Hypothalamus (tissue), 51 donors: Measurements from ENCODE around the gene SORBS2.
"Not testable (repeated sequence)": the region's sequence is repeated elsewhere in the genome, so short reads cannot be mapped to it uniquely, and the experiment has no call there.

ENCODE experiments used
- DNase-seq, 51 donors: peaks; one replicate each; lab custom pipeline; 2025; lab: John Stamatoyannopoulos, UW

Gene SORBS2

GRCh38 chr4:185718578-185719499 lies 93.2 kb downstream of the SORBS2 start:
- DNase-seq: no peak

GRCh38 chr4:185717377-185717741 lies 94.6 kb downstream of the SORBS2 start:
- DNase-seq: no peak

GRCh38 chr4:185716577-185717376 lies 95.2 kb downstream of the SORBS2 start:
- peak in 1 of 51 donors; percentile 44 for DNase-seq

GRCh38 chr4:185716141-185716551 lies 95.8 kb downstream of the SORBS2 start:
- DNase-seq: no peak

- not testable (repeated sequence) for DNase-seq
Observed at GRCh38 chr4:185714524-185714923, 97.5 kb downstream of the SORBS2 start.

GRCh38 chr4:185713731-185714130 lies 98.3 kb downstream of the SORBS2 start:
- no peak for DNase-seq

- DNase-seq: no peak
Observed at GRCh38 chr4:185713272-185713671, 98.7 kb downstream of the SORBS2 start.

GRCh38 chr4:185712350-185713024 lies 99.5 kb downstream of the SORBS2 start:
- DNase-seq: peak in 1 of 51 donors; percentile 3

GRCh38 chr4:185711726-185712125 lies 100.3 kb downstream of the SORBS2 start:
- DNase-seq: no peak

- peak in 1 of 51 donors; percentile 53 for DNase-seq
Observed at GRCh38 chr4:185710487-185710995, 101.5 kb downstream of the SORBS2 start.

- DNase-seq: no peak
Observed at GRCh38 chr4:185709802-185710486, 102.0 kb downstream of the SORBS2 start.

- DNase-seq: no peak
Observed at GRCh38 chr4:185708348-185708747, 103.6 kb downstream of the SORBS2 start.

- DNase-seq: not testable (repeated sequence)
Observed at GRCh38 chr4:185707622-185708021, 104.4 kb downstream of the SORBS2 start.

- DNase-seq: no peak
Observed at GRCh38 chr4:185702147-185702663, 109.8 kb downstream of the SORBS2 start.

- DNase-seq: no peak
Observed at GRCh38 chr4:185700630-185701029, 111.4 kb downstream of the SORBS2 start.

GRCh38 chr4:185700048-185700447 lies 111.9 kb downstream of the SORBS2 start:
- peak in 1 of 51 donors; percentile 17 for DNase-seq

GRCh38 chr4:185697488-185697887 lies 114.5 kb downstream of the SORBS2 start:
- no peak for DNase-seq

GRCh38 chr4:185695743-185696142 lies 116.3 kb downstream of the SORBS2 start:
- DNase-seq: no peak

GRCh38 chr4:185693548-185694215 lies 118.3 kb downstream of the SORBS2 start:
- no peak for DNase-seq
